Stimulated activated CD8-positive, alpha-beta memory T cell treated with anti-CD3 and anti-CD28 coated beads, Interleukin-4, amount 100 ng/mL, for 24 hours (primary cell): Measurements from ENCODE around the gene MCM8.
"Not testable (repeated sequence)": the region's sequence is repeated elsewhere in the genome, so short reads cannot be mapped to it uniquely, and the experiment has no call there.

ENCODE experiments used
- DNase-seq: peaks from one replicate; pipeline ENCODE4 v3.0.0-alpha.2; 2020; ENCODE audit warnings: low read depth

MCM8 gene

GRCh38 chr20:6006603-6006949 lies 56.1 kb downstream of the MCM8 start:
- no peak for DNase-seq

DNA sequence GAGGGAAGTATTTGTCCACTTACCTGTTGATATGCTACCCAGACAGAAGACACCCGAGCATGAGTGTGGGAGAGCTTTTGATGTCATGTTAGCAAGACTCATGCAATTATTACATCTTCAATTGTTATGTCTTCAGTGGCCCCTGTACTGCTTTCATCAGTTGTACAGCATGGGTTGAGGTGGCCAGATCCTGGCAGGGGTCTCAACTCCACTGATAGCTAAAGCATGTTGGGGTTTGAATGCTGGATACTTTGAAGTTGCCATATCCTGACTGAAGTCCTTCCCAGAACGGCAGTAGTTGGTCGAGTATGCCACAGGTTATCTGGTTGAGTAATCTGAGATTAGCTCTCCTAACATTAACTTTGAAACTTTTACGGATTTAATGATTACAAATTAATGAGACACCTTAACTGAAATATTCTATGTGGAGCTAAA lies 56.7 kb downstream of the MCM8 start:
- DNase-seq = no peak

GRCh38 chr20:6007529-6008103 lies 57.2 kb downstream of the MCM8 start:
- DNase-seq = no peak

GRCh38 chr20:6008254-6008653 lies 57.8 kb downstream of the MCM8 start:
- DNase-seq = no peak

DNA sequence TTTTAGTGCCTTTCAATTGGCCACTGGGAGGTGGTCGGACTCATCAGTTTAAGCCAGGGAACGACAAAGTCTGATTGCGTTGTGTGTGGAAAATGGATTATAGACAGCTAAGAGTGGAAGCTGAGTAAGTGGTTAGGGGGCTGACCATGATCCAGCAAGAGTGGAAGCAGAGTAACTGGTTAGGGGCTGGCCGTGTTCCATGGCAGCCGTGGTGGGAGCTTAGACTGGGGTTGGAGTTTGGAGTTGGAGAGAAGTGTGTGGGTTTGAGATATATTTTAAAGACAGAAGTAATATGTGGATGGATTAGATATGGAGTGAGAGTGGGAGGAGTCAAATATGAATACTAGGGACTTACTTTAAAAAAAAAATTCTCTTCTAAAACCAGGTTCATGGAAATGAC lies 61.7 kb downstream of the MCM8 start:
- no peak for DNase-seq

GRCh38 chr20:6014017-6014416 lies 63.6 kb downstream of the MCM8 start:
- DNase-seq = no peak

DNA sequence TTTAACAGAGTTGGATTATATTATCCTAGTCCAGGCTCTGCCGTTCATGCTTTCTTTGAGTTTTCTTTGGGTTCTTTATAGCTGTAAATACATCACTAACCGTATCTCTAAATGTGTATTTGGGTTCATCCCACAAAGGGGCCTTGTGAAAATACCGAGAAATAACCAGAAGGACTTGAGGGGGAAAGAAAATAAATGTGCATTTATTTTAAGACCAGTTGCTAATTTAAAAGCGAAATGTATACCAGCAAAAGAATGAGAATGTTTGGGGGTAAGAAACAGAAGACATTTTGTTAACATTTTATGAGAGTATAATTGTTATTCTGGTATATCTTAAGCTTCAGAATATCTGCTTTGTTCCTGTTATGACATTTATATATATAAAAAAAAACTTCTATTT lies 64.5 kb downstream of the MCM8 start:
- DNase-seq = no peak

- no peak for DNase-seq
Measured at GRCh38 chr20:6017467-6017866, 67.0 kb downstream of the MCM8 start.

DNA sequence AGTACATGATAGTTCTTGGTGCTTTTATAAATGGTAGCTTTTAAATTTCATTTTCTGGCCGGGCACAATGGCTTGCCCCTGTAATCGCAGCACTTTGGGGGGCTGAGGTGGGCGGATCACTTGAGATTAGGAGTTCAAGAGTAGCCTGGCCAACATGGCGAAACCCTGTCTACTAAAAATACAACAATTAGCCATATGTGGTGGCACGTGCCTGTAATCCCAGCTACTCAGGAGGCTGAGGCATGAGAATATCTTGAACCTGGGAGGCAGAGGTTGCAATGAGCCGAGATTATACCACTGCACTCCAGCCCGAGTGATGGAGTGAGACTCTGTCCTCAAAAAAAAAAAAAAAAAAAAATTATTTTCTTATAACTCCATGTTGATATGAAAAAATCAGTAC lies 67.4 kb downstream of the MCM8 start:
- DNase-seq = no peak

GRCh38 chr20:6024768-6025167 lies 74.3 kb downstream of the MCM8 start:
- no peak for DNase-seq

GRCh38 chr20:6026051-6026450 lies 75.6 kb downstream of the MCM8 start:
- DNase-seq = no peak

GRCh38 chr20:6028818-6029217 lies 78.4 kb downstream of the MCM8 start:
- no peak for DNase-seq

GRCh38 chr20:6029538-6029937 lies 79.1 kb downstream of the MCM8 start:
- DNase-seq = no peak

GRCh38 chr20:6030453-6031080 lies 80.1 kb downstream of the MCM8 start:
- no peak for DNase-seq

DNA sequence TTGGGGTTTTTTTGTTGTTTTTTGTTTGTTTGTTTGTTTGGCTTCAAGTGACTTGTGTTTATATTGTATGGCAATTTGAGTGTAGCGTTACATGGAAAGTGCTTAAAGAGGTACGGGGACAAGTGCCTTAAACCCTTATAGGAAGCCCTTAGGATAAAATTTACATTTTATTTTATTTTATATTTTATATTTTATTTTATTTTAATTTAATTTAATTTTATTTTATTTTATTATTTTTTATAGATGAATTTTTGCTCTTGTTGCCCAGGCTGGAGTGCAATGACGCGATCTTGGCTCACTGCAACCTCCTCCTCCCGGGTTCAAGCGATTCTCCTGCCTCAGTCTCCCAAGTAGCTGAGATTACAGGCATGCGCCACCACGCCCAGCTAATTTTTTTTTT lies 82.5 kb downstream of the MCM8 start:
- DNase-seq = not testable (repeated sequence)

DNA sequence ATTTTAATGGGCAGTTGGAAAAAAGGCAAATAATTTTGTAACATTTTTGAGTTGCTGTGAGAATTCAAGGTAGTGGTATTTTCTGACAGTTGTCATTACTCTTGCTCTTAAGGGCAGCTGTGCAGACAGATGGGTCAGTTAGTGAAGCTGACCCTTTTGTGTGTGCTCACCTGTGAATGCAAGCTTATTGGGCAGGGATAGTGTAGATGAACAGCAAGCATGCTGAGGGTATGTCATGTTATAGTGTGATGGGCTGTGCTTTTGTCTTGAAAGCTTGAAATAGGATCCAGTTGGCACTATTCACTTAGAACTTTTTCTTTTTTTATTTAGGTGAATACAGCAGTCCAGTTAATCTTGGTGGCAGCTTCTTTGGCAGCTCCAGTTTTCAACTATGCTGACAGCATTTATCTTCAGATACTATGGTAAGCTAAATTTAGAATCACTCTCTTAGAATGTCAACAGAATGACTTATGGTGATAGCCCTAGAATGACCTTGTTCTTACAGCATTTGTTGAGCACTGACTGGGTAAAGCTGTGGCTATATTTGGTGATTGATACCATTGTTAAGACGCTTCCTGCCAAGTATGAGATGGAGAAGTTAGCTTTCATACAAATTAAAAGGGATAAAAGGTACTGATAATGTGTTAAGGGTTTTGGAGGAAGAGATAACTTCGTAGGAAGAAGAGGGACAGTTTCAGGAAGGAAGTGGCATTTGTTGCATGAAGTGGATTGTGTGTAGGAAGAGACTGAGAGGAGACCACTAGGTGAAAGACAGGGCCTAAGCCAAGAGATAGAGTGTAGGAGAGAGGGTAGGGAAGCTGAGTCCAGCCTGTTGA lies 83.9 kb downstream of the MCM8 start:
- DNase-seq = no peak

DNA sequence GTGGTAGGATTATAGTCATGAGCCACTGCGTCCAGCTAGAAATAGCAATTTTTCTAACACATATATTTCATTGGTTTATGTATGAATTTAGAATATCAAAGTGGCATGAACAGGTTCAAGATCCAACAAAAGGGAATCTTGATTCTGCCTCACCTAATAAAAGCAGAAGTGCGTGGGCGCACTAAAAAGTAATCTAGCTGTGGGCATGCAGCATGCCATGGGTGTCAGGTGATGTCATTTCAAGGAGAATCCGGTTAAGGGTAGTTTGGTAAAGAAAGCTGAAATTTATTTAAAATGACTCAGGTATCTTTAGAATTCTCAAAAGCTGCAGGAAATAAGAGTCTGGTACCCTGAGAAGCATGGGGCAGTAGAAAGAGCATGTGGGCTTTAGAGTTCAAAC lies 85.8 kb downstream of the MCM8 start:
- no peak for DNase-seq

DNA sequence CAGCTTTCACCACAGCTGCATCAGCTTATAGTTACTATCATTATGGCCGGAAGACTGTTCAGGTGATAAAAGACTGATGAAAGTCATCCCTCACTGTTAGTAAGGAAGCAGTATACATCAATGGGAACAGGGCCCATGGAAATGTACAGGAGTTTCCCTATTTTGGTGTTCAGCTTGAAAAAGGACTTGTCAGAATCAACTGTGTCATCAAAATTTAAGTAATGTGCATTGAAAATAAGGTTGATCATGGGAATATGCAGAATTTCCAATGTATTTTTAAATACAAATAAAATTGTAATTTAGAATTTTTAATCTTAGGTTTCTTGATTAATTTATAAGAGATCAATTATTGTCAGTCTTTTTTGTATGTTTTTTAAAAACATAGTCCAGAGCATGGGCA lies 86.6 kb downstream of the MCM8 start:
- no peak for DNase-seq

GRCh38 chr20:6038256-6038655 lies 87.8 kb downstream of the MCM8 start:
- no peak for DNase-seq

DNA sequence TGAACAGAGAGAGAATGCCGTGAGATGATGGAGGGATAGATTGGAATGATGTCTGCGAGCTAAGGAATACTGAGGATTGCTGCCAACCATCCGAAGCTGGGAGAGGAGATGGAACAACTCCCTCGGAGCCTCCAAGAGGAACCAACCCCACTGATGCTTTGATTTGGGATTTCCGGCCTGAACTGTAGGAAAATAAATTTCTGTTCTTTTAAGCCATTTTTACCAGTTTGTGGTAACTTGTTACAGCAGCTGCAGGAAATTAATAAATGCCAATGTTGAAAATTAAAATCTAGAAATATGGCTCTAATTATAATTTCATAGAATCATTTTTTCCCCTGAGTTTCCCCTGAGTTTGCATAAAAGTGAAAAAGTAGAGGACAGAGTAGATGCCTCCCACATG lies 89.3 kb downstream of the MCM8 start:
- DNase-seq = no peak

GRCh38 chr20:6040540-6040939 lies 90.1 kb downstream of the MCM8 start:
- no peak for DNase-seq

- no peak for DNase-seq
Measured at GRCh38 chr20:6040958-6041807, 90.7 kb downstream of the MCM8 start.
